K562 (cell line): ENCODE results near the gene TMEM132E. TPM values are rescaled to one million over a fixed set of nuclear protein-coding genes. Genes with fewer than 3 reads are reported as not detected.

ENCODE experiments used
- ATAC-seq: fragments of 200-7000 bp; cut with Tn5 transposase; 3 replicates; pipeline ENCODE4 v1.9.1; 2020; ENCODE audit warnings: moderate library complexity
- BruUV-seq: library from RNA; stranded (reverse); fragments of 400-500 nt; replicated peaks from 2 replicates; lab custom pipeline; 2021; lab: Mats Ljungman, UMichigan
- CTCF ChIA-PET: fragments of 300-600 bp; formaldehyde crosslinking; extraction: SDS; loops from one replicate; lab custom pipeline; 2021; ENCODE audit warnings: low intra/inter-chr PET ratio; lab: Yijun Ruan, JAX
- POLR2A ChIA-PET: fragments of 300-600, 350-650 bp; sonication (Branson Sonifier 250); formaldehyde crosslinking; extraction: SDS; loops from one replicate; lab custom pipeline; 2021; ENCODE audit warnings: antibody characterized with exemption, inconsistent platforms; lab: Yijun Ruan, JAX
- DNase-seq, 4 experiments: peaks; one replicate each; pipeline versions ENCODE4 v3.0.0 to v3.0.0-alpha.2; 2011 to 2018; ENCODE audit warnings: low spot score in 3 of 4, mixed read lengths in 3 of 4; ENCODE audit errors: extremely low read depth in 1 of 4
- FAIRE-seq: peaks from 2 replicates; lab custom pipeline; 2011; peaks lifted over from hg19 to GRCh38; lab: Jason Lieb, UNC
- H2AFZ ChIP-seq: 2 replicates; pipeline ENCODE4 v1.6.0; 2011; ENCODE audit warnings: low read depth, low read length, control low read depth, inconsistent platforms
- H3K27ac ChIP-seq: fragments of 200-600 bp; 3 replicates; pipeline ENCODE4 v1.8.0; 2011; ENCODE audit warnings: low read depth, mild to moderate bottlenecking, control low read depth, inconsistent platforms, low read length, moderate library complexity, mixed read lengths; ENCODE audit errors: extremely low read depth
- H3K27me3 ChIP-seq, 2 experiments: fragments of 300-600 bp in 1 of 2; 2 replicates in 1 of 2; 3 replicates in 1 of 2; pipeline versions ENCODE4 v1.6.0 to v1.8.0; 2011; ENCODE audit warnings: inconsistent platforms in 2 of 2, low read length in 2 of 2, mild to moderate bottlenecking in 1 of 2, mixed read lengths in 1 of 2, moderate library complexity in 1 of 2; ENCODE audit not compliant: control insufficient read depth in 2 of 2, insufficient read depth in 2 of 2
- H3K36me3 ChIP-seq: fragments of 300-600 bp; 3 replicates; pipeline ENCODE4 v1.8.0; 2011; ENCODE audit warnings: mild to moderate bottlenecking, low read length, inconsistent platforms; ENCODE audit not compliant: control insufficient read depth, insufficient read depth
- H3K4me1 ChIP-seq, 2 experiments: fragments of 200-600 bp in 1 of 2; replicated peaks in 1 of 2; 2 replicates in 1 of 2; 3 replicates in 1 of 2; pipeline versions ENCODE4 v1.5.1 to v1.8.0; 2011; ENCODE audit warnings: inconsistent platforms in 2 of 2, low read length in 2 of 2, mild to moderate bottlenecking in 1 of 2, mixed read lengths in 1 of 2, moderate library complexity in 1 of 2; ENCODE audit not compliant: control insufficient read depth in 2 of 2, insufficient read depth in 2 of 2
- H3K4me2 ChIP-seq: 2 replicates; pipeline ENCODE4 v1.6.1; 2011; ENCODE audit warnings: low read length, control low read depth, inconsistent platforms, mixed read lengths; ENCODE audit not compliant: insufficient read depth
- H3K4me3 ChIP-seq: fragments of 200-600 bp; sonication (generic), shearing (Covaris generic); 2 replicates; pipeline ENCODE4 v1.5.1; 2016; ENCODE audit warnings: control low read depth, inconsistent platforms
- H3K79me2 ChIP-seq: fragments of 200-600 bp; 3 replicates; pipeline ENCODE4 v1.8.0; 2011; ENCODE audit warnings: low read length, inconsistent platforms; ENCODE audit not compliant: control insufficient read depth, insufficient read depth
- H3K9ac ChIP-seq, 2 experiments: 2 replicates each; pipeline versions ENCODE4 v1.6.0 to v1.6.1; 2011; ENCODE audit warnings: low read depth in 2 of 2, low read length in 2 of 2, control low read depth in 1 of 2, inconsistent platforms in 1 of 2, mild to moderate bottlenecking in 1 of 2, mixed read lengths in 1 of 2; ENCODE audit not compliant: insufficient read depth in 1 of 2
- H3K9me1 ChIP-seq: one replicate; pipeline ENCODE4 v1.6.0; 2011; ENCODE audit warnings: inconsistent platforms, mild to moderate bottlenecking, low read length, moderate library complexity; ENCODE audit not compliant: control insufficient read depth, insufficient read depth
- H3K9me3 ChIP-seq: replicated peaks from 2 replicates; pipeline ENCODE4 v1.5.1; 2011; ENCODE audit warnings: low read depth, low read length, inconsistent platforms; ENCODE audit not compliant: control insufficient read depth, insufficient read depth
- H4K20me1 ChIP-seq: replicated peaks from 2 replicates; pipeline ENCODE4 v1.6.1; 2011; ENCODE audit warnings: low read length, inconsistent platforms, mixed read lengths; ENCODE audit not compliant: control insufficient read depth, insufficient read depth
- CCNT2 ChIP-seq: IDR thresholded peaks from 2 replicates; pipeline ENCODE4 v1.6.1; 2011; ENCODE audit warnings: borderline replicate concordance, low read depth, mild to moderate bottlenecking, moderate library complexity, mixed read lengths, low read length; ENCODE audit not compliant: insufficient read length; ENCODE audit errors: extremely low read depth
- DPF2 ChIP-seq: fragments of 450-650 bp; IDR thresholded peaks from 2 replicates; pipeline ENCODE4 v1.6.1; 2016
- STAT6 ChIP-seq: sonication (generic); formaldehyde crosslinking; IDR thresholded peaks from 2 replicates; pipeline ENCODE4 v1.8.1; 2023; ENCODE audit warnings: mild to moderate bottlenecking, missing genetic modification reagents
- ZNF134 ChIP-seq: fragments of 250-450 bp; sonication (Bioruptor Pico); conservative IDR thresholded peaks from 2 replicates; pipeline ENCODE4 v1.4.0; 2020
- WGBS: fragments of 100-300 bp; shearing (Covaris generic); methylation state at CpG from one replicate; pipeline ENCODE4 v1.1.6; 2016; ENCODE audit warnings: low coverage, mixed read lengths; ENCODE audit not compliant: insufficient coverage; ENCODE audit errors: missing lambda C conversion rate; 5-methylcytosine and 5-hydroxymethylcytosine counted together
- in situ Hi-C: fragments of 300-500 bp; cut with MboI; formaldehyde crosslinking; loops from 4 replicates; pipeline ENCODE4 v1.15.0; 2018; ENCODE audit warnings: inconsistent platforms, mixed read lengths
- intact Hi-C: fragments of 100-400 bp; cut with micrococcal nuclease; formaldehyde crosslinking; loops from 2 replicates; pipeline ENCODE4 v1.14.2; 2022
- polyA plus RNA-seq, 8 experiments: library from polyadenylated mRNA; depleted of rRNA in 4 of 8; stranded (reverse) in 5 of 8; unstranded in 3 of 8; fragments of >200 nt; fragmentation: Nextera tagmentation in 2 of 8; fragmentation: Illumina TruSeq in 1 of 8; extraction: Ambion mirVana in 2 of 8; extraction: Trizol in 1 of 8; gene quantifications; 2 replicates each; pipeline versions ENCODE4 v1.2.1 to v1.2.3, GENCODE V29; 2011 to 2014; ENCODE audit warnings: inconsistent platforms in 1 of 8, missing spikeins in 1 of 8
- total RNA-seq, 7 experiments: library from RNA; depleted of rRNA in 6 of 7; stranded (reverse); fragments of >200 nt in 6 of 7; fragmentation: Illumina TruSeq in 2 of 7; extraction: Trizol in 2 of 7; gene quantifications; 2 replicates each; pipeline versions ENCODE4 v1.2.1 to v1.2.3, GENCODE V29; 2011 to 2021; ENCODE audit warnings: low replicate concordance in 1 of 7

TMEM132E gene
- total and polyA plus RNA-seq, 9 of the 15 experiments (the other 6 are each of a cell fraction or from before 2014, with no cell fraction given), result not detected

GRCh38 chr17:34658811-34659560 is 79.6 kb downstream of the TMEM132E start:
- H3K9me1 ChIP-seq, result no peaks in the 10 kb centered on the region
- in situ Hi-C loops, result no loop called here
- ATAC-seq, result no peak
- POLR2A ChIA-PET, result no interaction called here
- H3K27me3 ChIP-seq, result peaks cover 0 to 5% of the 10 kb centered on the region in 2 experiments; a peak in 2 of 5 replicates
- FAIRE-seq, result no peak
- intact Hi-C loops, result no loop called here
- 1% methylated on average over 9 of the region's 10 CpGs for WGBS
- no TSS peak for BruUV-seq
- H3K36me3 ChIP-seq, result no peaks in the 10 kb centered on the region
- no peak overlapping the region for H3K27ac ChIP-seq
- no peak overlapping the region for H3K4me2 ChIP-seq
- H4K20me1 ChIP-seq, result no peaks in the 10 kb centered on the region; the same call in 1 of the 2 replicates
- TF ChIP-seq CCNT2, result no peak
- no peak for TF ChIP-seq STAT6
- TF ChIP-seq ZNF134 (CRISPR knock-in tag), result no peak
- no peak for TF ChIP-seq DPF2
- no peak overlapping the region for H2AFZ ChIP-seq
- H3K9me3 ChIP-seq, result no peaks in the 10 kb centered on the region
- no peak overlapping the region for H3K9ac ChIP-seq
- DNase-seq, result no peak
- H3K79me2 ChIP-seq, result no peaks in the 10 kb centered on the region
- no peaks in the 10 kb centered on the region for H3K4me1 ChIP-seq
- CTCF ChIA-PET, result no interaction called here
- H3K4me3 ChIP-seq, result no peak overlapping the region
